Heart left ventricle (tissue), 16 donors: Measurements from ENCODE around the gene GALNT12. TPM values are rescaled to one million over a fixed set of nuclear protein-coding genes. Genes with fewer than 3 reads are reported as not detected.

Source experiments
- ATAC-seq, 4 donors: fragments of 200-7000 bp; cut with Tn5 transposase; one replicate each; pipeline ENCODE4 v1.9.1; 2020 to 2022; ENCODE audit warnings: moderate library complexity in 4 of 4, mild to moderate bottlenecking in 3 of 4, moderate number of reproducible peaks in 1 of 4
- DNase-seq, 5 donors: peaks; one replicate each; pipeline ENCODE4 v3.0.0-alpha.2; 2020
- H3K27ac ChIP-seq, 12 donors: fragments of 200-600 bp; sonication (generic) in 4 of 12; one replicate each; pipeline versions ENCODE4 v1.5.0 to v1.8.0; 2016 to 2022; ENCODE audit warnings: mild to moderate bottlenecking in 2 of 12
- H3K27me3 ChIP-seq, 9 donors: fragments of 200-600 bp; sonication (generic) in 2 of 9; one replicate each; pipeline versions ENCODE4 v1.5.1 to v1.8.0; 2016 to 2022; ENCODE audit warnings: mild to moderate bottlenecking in 3 of 9
- H3K36me3 ChIP-seq, 9 donors: fragments of 200-600 bp; sonication (generic) in 2 of 9; one replicate each; pipeline versions ENCODE4 v1.5.0 to v1.8.0; 2018 to 2022; ENCODE audit warnings: mild to moderate bottlenecking in 2 of 9
- H3K4me1 ChIP-seq, 12 donors: fragments of 200-600 bp; sonication (generic) in 4 of 12; one replicate each; pipeline versions ENCODE4 v1.5.0 to v1.8.0; 2016 to 2022; ENCODE audit warnings: mild to moderate bottlenecking in 3 of 12
- H3K4me3 ChIP-seq, 12 donors: fragments of 200-600 bp; sonication (generic) in 4 of 12; one replicate each; pipeline versions ENCODE4 v1.5.0 to v1.8.0; 2017 to 2022; ENCODE audit warnings: mild to moderate bottlenecking in 9 of 12, moderate library complexity in 4 of 12
- H3K9me3 ChIP-seq, 12 donors: fragments of 200-600 bp; sonication (generic) in 4 of 12; one replicate each; pipeline versions ENCODE4 v1.5.0 to v1.8.0; 2016 to 2022; ENCODE audit warnings: mild to moderate bottlenecking in 1 of 12
- POLR2A ChIP-seq, 2 donors: fragments of 450-650 bp; IDR thresholded peaks; one replicate each; pipeline ENCODE4 v1.6.1; 2017; ENCODE audit warnings: antibody characterized with exemption in 2 of 2, mild to moderate bottlenecking in 2 of 2, moderate library complexity in 2 of 2
- WGBS, 4 donors: extraction: QIAGEN DNeasy Blood & Tissue Kit in 2 of 4; methylation state at CpG; one replicate each; pipeline versions ENCODE4 v1.1.5 to v1.1.7; 2013 to 2018; 5-methylcytosine and 5-hydroxymethylcytosine counted together
- intact Hi-C, 10 donors: fragments of 100-400 bp; cut with DNase I; formaldehyde crosslinking; loops; one replicate each; pipeline versions ENCODE4 v1.11.1 to v1.14.2; 2022
- polyA plus RNA-seq, 2 donors: library from polyadenylated mRNA; stranded (reverse); fragments of 200-250 nt; gene quantifications; one replicate each; pipeline ENCODE4 v1.2.3, GENCODE V29; 2013
- total RNA-seq, 9 donors: library from RNA; depleted of rRNA in 2 of 9; stranded (reverse); fragments of >200 nt in 2 of 9; fragmentation: NEBNext Ultra II Directional in 3 of 9; extraction: Animal tissue kit (Norgen Biotek cat#: 25700) in 3 of 9; gene quantifications; one replicate each; pipeline versions ENCODE4 v1.1.0 to v1.2.4, GENCODE V29; 2016 to 2023
- TF ChIP-seq, protein P1 (sequence below), 12 donors: fragments of 200-600 bp; sonication (generic) in 4 of 12; IDR thresholded peaks; one replicate each; pipeline versions ENCODE4 v1.5.0 to v1.8.0; 2018 to 2022; ENCODE audit warnings: antibody characterized with exemption in 12 of 12, mild to moderate bottlenecking in 5 of 12
- donor health status: ischemic (EF 13 %, LVEDD 7.1; RV severe dilation, severe dysfunction).
- donor health status: healthy with polysubstance abuse.
- donor health status: DM: no; HTN: yes; CAD: no.
- donor health status: DM: no; HTN: no; CAD: no.
- donor health status: ischemic (EF 25% LVEDD 6.9; RV normal size, moderate dysfunction).
- donor health status: ischemic (EF 25% LVEDD 5.7; RV mildly dilated, moderate dysfunction).
- donor health status: healthy.
- donor health status: DM: yes; HTN: yes; CAD: no.
- donor health status: ischemic (EF 35%, LVEDD 5.7; RV mildly dilated, moderate dysfunction).
- donor health status: nonischemic (EF 11% LVEDD 7.7; RV severe dilation, severe dysfunction).
- donor health status: DM: yes; HTN: yes; CAD: no.
- donor health status: PGD.
- donor health status: ischemic (EF 29% LVEDD 5.4; RV normal size, mild dysfunction).
- donor health status: nonischemic (EF 23%, LVEDD 6.1; RV moderate dilation, normal function).

The GALNT12 gene
- total and polyA plus RNA-seq, 11 donors, result 0.23 to 4.7 (median 0.44) TPM

- DNase-seq, result no peak
- TF ChIP-seq POLR2A (IDR thresholded peaks at IDR 0.05), result no peak
- TF ChIP-seq, protein P1, sequence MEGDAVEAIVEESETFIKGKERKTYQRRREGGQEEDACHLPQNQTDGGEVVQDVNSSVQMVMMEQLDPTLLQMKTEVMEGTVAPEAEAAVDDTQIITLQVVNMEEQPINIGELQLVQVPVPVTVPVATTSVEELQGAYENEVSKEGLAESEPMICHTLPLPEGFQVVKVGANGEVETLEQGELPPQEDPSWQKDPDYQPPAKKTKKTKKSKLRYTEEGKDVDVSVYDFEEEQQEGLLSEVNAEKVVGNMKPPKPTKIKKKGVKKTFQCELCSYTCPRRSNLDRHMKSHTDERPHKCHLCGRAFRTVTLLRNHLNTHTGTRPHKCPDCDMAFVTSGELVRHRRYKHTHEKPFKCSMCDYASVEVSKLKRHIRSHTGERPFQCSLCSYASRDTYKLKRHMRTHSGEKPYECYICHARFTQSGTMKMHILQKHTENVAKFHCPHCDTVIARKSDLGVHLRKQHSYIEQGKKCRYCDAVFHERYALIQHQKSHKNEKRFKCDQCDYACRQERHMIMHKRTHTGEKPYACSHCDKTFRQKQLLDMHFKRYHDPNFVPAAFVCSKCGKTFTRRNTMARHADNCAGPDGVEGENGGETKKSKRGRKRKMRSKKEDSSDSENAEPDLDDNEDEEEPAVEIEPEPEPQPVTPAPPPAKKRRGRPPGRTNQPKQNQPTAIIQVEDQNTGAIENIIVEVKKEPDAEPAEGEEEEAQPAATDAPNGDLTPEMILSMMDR (IDR thresholded peaks at IDR 0.05), result no peak
- no peak overlapping the region for H3K4me3 ChIP-seq
- peak overlapping the region in 9 of 12 donors; percentile 1 to 92 (median 69) for H3K27ac ChIP-seq
- intact Hi-C loops, result loop anchor here in 9 of 10 donors (2.0 to 10.0 kb wide), 7 partner anchors 109 to 279 kb away; no protein-coding TSS in a partner anchor
- no peak for ATAC-seq
- H3K27me3 ChIP-seq, result no peaks in the 10 kb centered on the region
- H3K4me1 ChIP-seq, result peaks cover 4 to 73% (median 55%) of the 10 kb centered on the region in 12 donors
- WGBS, 4 donors, result 37 to 58% (median 50%) methylated on average over 4 of the region's 4 CpGs
- H3K9me3 ChIP-seq, result no peaks in the 10 kb centered on the region
- H3K36me3 ChIP-seq, result no peaks in the 10 kb centered on the region
Observed at GRCh38 chr9:98862936-98863335, 55.5 kb downstream of the GALNT12 start.

GRCh38 chr9:98864281-98865174 is 57.1 kb downstream of the GALNT12 start:
- Histone ChIP-seq H3K27me3 (no peaks in the 10 kb centered on the region), H3K4me1 (peaks cover 4 to 86% (median 66%) of the 10 kb centered on the region in 12 donors), H3K9me3 (peaks cover 0 to 5% (median 0%) of the 10 kb centered on the region in 12 donors), H3K4me3 (no peak overlapping the region), H3K36me3 (no peaks in the 10 kb centered on the region), H3K27ac (peak overlapping the region in 10 of 12 donors; percentile 19 to 92 (median 81))
- 83 to 87% (median 85%) methylated on average over 7 of the region's 7 CpGs for WGBS, 4 donors
- ATAC-seq, result peak; percentile 32 to 66 (median 54)
- DNase-seq, result peak in 4 of 5 donors; percentile 41 to 73 (median 60)
- intact Hi-C loops, result loop anchor here in 8 of 10 donors (5.0 to 10.0 kb wide), 8 partner anchors 38 to 278 kb away; no protein-coding TSS in a partner anchor
- TF ChIP-seq, protein P1 (IDR thresholded peaks at IDR 0.05), result no peak
- TF ChIP-seq POLR2A (IDR thresholded peaks at IDR 0.05), result no peak

- WGBS, 4 donors, result 83 to 90% (median 85%) methylated on average over 5 of the region's 5 CpGs
- intact Hi-C loops, result loop anchor here in 4 of 10 donors (5.0 to 10.0 kb wide), 3 partner anchors 37 to 109 kb away; no protein-coding TSS in a partner anchor
- Histone ChIP-seq H3K27me3 (no peaks in the 10 kb centered on the region), H3K36me3 (no peaks in the 10 kb centered on the region), H3K9me3 (peaks cover 0 to 5% (median 0%) of the 10 kb centered on the region in 12 donors), H3K4me1 (peaks cover 4 to 91% (median 66%) of the 10 kb centered on the region in 12 donors), H3K4me3 (no peak overlapping the region), H3K27ac (peak overlapping the region; percentile 4 to 92 (median 81))
- DNase-seq (no peak), ATAC-seq (no peak)
- TF ChIP-seq, protein P1 (IDR thresholded peaks at IDR 0.05), result no peak
- TF ChIP-seq POLR2A (IDR thresholded peaks at IDR 0.05), result no peak
Observed at GRCh38 chr9:98865284-98865875, 57.9 kb downstream of the GALNT12 start.
